Measurements from ENCODE around the gene SNRPD2.

DNA sequence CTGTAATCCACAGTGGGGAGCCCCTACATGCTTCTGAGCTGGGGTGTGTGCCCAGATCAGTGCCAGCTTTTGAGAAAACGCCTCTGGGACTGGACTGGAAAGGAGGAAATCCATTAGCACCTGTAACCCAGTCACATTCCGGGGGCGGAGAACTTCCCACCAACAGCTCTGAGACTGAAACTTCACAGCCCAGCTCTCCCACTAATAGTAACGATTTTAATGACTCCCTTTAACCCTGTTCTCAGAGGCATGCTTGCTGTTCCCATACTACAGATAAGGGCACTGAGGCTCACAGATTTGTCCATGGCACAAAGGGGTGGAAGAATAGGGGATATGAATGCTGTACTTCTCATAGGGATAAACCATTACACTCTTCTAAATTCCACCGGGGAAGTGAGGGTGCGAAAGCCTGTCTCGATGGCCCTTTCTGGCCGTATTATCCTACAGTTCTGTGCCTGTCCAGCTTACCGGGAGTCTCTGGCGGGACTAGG, 38.1 kb upstream of the SNRPD2 start:
- TF ChIP-seq, protein P1, sequence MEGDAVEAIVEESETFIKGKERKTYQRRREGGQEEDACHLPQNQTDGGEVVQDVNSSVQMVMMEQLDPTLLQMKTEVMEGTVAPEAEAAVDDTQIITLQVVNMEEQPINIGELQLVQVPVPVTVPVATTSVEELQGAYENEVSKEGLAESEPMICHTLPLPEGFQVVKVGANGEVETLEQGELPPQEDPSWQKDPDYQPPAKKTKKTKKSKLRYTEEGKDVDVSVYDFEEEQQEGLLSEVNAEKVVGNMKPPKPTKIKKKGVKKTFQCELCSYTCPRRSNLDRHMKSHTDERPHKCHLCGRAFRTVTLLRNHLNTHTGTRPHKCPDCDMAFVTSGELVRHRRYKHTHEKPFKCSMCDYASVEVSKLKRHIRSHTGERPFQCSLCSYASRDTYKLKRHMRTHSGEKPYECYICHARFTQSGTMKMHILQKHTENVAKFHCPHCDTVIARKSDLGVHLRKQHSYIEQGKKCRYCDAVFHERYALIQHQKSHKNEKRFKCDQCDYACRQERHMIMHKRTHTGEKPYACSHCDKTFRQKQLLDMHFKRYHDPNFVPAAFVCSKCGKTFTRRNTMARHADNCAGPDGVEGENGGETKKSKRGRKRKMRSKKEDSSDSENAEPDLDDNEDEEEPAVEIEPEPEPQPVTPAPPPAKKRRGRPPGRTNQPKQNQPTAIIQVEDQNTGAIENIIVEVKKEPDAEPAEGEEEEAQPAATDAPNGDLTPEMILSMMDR (IDR thresholded peaks at IDR 0.05), result no peak
- TF ChIP-seq POLR2A (IDR thresholded peaks at IDR 0.05) (no peak), EP300 (IDR thresholded peaks at IDR 0.05) (no peak)

All from ovary (tissue), 3 donors.